K562 (cell line): ENCODE data around the gene KIF1A. TPM values are rescaled to one million over a fixed set of nuclear protein-coding genes. Genes with fewer than 3 reads are reported as not detected.

Experiments used
- FOXJ3 ChIP-seq: sonication (generic); formaldehyde crosslinking; IDR thresholded peaks from 2 replicates; pipeline ENCODE4 v1.4.0; 2020; ENCODE audit warnings: mild to moderate bottlenecking, missing genetic modification reagents
- HNRNPUL1 ChIP-seq: fragments of 200-400 bp; formaldehyde crosslinking; IDR thresholded peaks from 2 replicates; pipeline ENCODE4 v1.6.1; 2017; ENCODE audit warnings: low read length
- LCOR ChIP-seq: sonication (generic); formaldehyde crosslinking; IDR thresholded peaks from 2 replicates; pipeline ENCODE4 v1.8.0; 2022; ENCODE audit warnings: mild to moderate bottlenecking, missing genetic modification reagents
- POU5F1 ChIP-seq: fragments of 150-350 bp; IDR thresholded peaks from 2 replicates; pipeline ENCODE4 v1.6.1; 2014; ENCODE audit warnings: borderline replicate concordance, low read length, low read depth, mild to moderate bottlenecking; ENCODE audit not compliant: partially characterized antibody
- PTBP1 ChIP-seq: fragments of 200-400 bp; formaldehyde crosslinking; IDR thresholded peaks from 2 replicates; pipeline ENCODE4 v1.6.1; 2017; ENCODE audit warnings: low read depth, low read length
- REST ChIP-seq, 2 experiments: fragments of 450-650 bp; formaldehyde crosslinking in 1 of 2; IDR thresholded peaks; 2 replicates each; pipeline versions ENCODE4 v1.4.0 to v1.6.1; 2014 to 2020; ENCODE audit warnings: mild to moderate bottlenecking in 2 of 2, borderline replicate concordance in 1 of 2, low read depth in 1 of 2
- ZBTB26 ChIP-seq: fragments of 450-650 bp; formaldehyde crosslinking; IDR thresholded peaks from 2 replicates; pipeline ENCODE4 v1.4.0; 2022; ENCODE audit warnings: missing genetic modification characterization
- polyA plus RNA-seq, 8 experiments: library from polyadenylated mRNA; depleted of rRNA in 4 of 8; stranded (reverse) in 5 of 8; unstranded in 3 of 8; fragments of >200 nt; fragmentation: Nextera tagmentation in 2 of 8; fragmentation: Illumina TruSeq in 1 of 8; extraction: Ambion mirVana in 2 of 8; extraction: Trizol in 1 of 8; gene quantifications; 2 replicates each; pipeline versions ENCODE4 v1.2.1 to v1.2.3, GENCODE V29; 2011 to 2014; ENCODE audit warnings: inconsistent platforms in 1 of 8, missing spikeins in 1 of 8
- total RNA-seq, 7 experiments: library from RNA; depleted of rRNA in 6 of 7; stranded (reverse); fragments of >200 nt in 6 of 7; fragmentation: Illumina TruSeq in 2 of 7; extraction: Trizol in 2 of 7; gene quantifications; 2 replicates each; pipeline versions ENCODE4 v1.2.1 to v1.2.3, GENCODE V29; 2011 to 2021; ENCODE audit warnings: low replicate concordance in 1 of 7

Gene KIF1A
- total and polyA plus RNA-seq, 9 of the 15 experiments (the other 6 are each of a cell fraction or from before 2014, with no cell fraction given) = 0.07 to 1.4 (median 0.45) TPM; not detected in 2

DNA sequence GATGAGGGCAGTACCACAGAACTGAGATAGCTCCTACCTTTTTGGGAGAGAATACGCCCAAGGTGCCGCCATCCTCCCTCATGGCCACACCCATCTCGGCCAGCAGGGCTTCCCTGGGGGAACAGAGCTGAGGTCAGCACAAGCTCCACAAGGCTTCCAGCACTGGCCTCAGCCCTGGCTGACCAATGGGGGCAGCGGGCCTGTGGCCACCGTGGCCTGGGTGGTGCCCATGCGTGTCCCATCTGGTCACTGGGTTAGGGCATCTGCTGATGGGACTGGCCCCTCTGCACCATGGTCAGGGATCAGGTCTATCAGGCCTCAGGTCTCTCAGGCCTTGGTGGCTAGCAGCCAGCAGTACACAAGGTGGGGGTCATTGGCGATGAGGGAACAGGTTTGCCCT is 50.9 kb downstream of the KIF1A start (continued):
- TF ChIP-seq REST (IDR thresholded peaks at IDR 0.05; ENCODE audit: borderline replicate concordance) (no peak), REST (CRISPR knock-in tag; IDR thresholded peaks at IDR 0.05; ENCODE audit: low read depth) (no peak), ZBTB26 (CRISPR knock-in tag) (no peak), PTBP1 (no peak), POU5F1 (no peak), LCOR (CRISPR knock-in tag) (no peak), HNRNPUL1 (no peak), FOXJ3 (no peak)
